ENCODE results near the gene NLRC5. TPM values are rescaled to one million over a fixed set of nuclear protein-coding genes. Genes with fewer than 3 reads are reported as not detected.
A peak's percentile ranks its signal among the peaks of the same experiment; 100 is the strongest.
"Not testable (repeated sequence)": the region's sequence is repeated elsewhere in the genome, so short reads cannot be mapped to it uniquely, and the experiment has no call there.

Gene NLRC5
- total RNA-seq, 4 donors from 2014 or later, result 47.6 to 314 (median 80.8) TPM

- peak in 1 of 6 experiments; percentile 13 for TF ChIP-seq CTCF (IDR thresholded peaks at IDR 0.05)
- H3K9me3 ChIP-seq, DNase-seq: not testable (repeated sequence)
Measured at GRCh38 chr16:57109259-57110105, 120.1 kb downstream of the NLRC5 start.

GRCh38 chr16:57110937-57111336, 121.6 kb downstream of the NLRC5 start:
- Histone ChIP-seq H3K27me3 (no peaks in the 10 kb centered on the region), H3K4me3 (no peak overlapping the region), H3K4me1 (peaks cover 0 to 10% (median 0%) of the 10 kb centered on the region in 4 donors), H3K9me3 (no peaks in the 10 kb centered on the region), H3K36me3 (peaks cover 0 to 10% (median 0%) of the 10 kb centered on the region in 3 donors), H3K27ac (no peak overlapping the region)
- no peak for TF ChIP-seq POLR2A (IDR thresholded peaks at IDR 0.05)
- TF ChIP-seq CTCF (IDR thresholded peaks at IDR 0.05), result no peak
- no peak for DNase-seq

More at GRCh38 chr16:57109259-57110105, 120.1 kb downstream of the NLRC5 start:
- H3K36me3 ChIP-seq, H3K4me1 ChIP-seq, H3K4me3 ChIP-seq, H3K27ac ChIP-seq, H3K27me3 ChIP-seq: not testable (repeated sequence)

- TF ChIP-seq CTCF (IDR thresholded peaks at IDR 0.05) (no peak), POLR2A (IDR thresholded peaks at IDR 0.05) (no peak)
- H3K4me1 ChIP-seq, result peaks cover 0 to 8% (median 0%) of the 10 kb centered on the region in 4 donors
- peaks cover 0 to 10% (median 0%) of the 10 kb centered on the region in 3 donors for H3K36me3 ChIP-seq
- H3K27me3 ChIP-seq, result no peaks in the 10 kb centered on the region
- no peak for DNase-seq
- H3K27ac ChIP-seq, result no peak overlapping the region
- no peaks in the 10 kb centered on the region for H3K9me3 ChIP-seq
- H3K4me3 ChIP-seq, result no peak overlapping the region
Measured at GRCh38 chr16:57111420-57111819, 122.1 kb downstream of the NLRC5 start.

- H3K9me3 ChIP-seq, result no peaks in the 10 kb centered on the region
- H3K4me3 ChIP-seq, result no peak overlapping the region
- no peak overlapping the region for H3K27ac ChIP-seq
- TF ChIP-seq CTCF (IDR thresholded peaks at IDR 0.05) (no peak), POLR2A (IDR thresholded peaks at IDR 0.05) (no peak)
- peaks cover 0 to 8% (median 0%) of the 10 kb centered on the region in 4 donors for H3K4me1 ChIP-seq
- H3K27me3 ChIP-seq, result no peaks in the 10 kb centered on the region
- peaks cover 0 to 20% (median 0%) of the 10 kb centered on the region in 3 donors for H3K36me3 ChIP-seq
- DNase-seq, result no peak
Measured at GRCh38 chr16:57112403-57113041, 123.2 kb downstream of the NLRC5 start.

- H3K36me3 ChIP-seq, result peaks cover 0 to 24% (median 0%) of the 10 kb centered on the region in 3 donors
- TF ChIP-seq POLR2A (IDR thresholded peaks at IDR 0.05), result no peak
- H3K27ac ChIP-seq, result no peak overlapping the region
Measured at GRCh38 chr16:57113042-57113453, 123.7 kb downstream of the NLRC5 start.

GRCh38 chr16:57113664-57114063, 124.3 kb downstream of the NLRC5 start:
- DNase-seq, result no peak
- no peaks in the 10 kb centered on the region for H3K9me3 ChIP-seq
- no peaks in the 10 kb centered on the region for H3K27me3 ChIP-seq
- TF ChIP-seq CTCF (IDR thresholded peaks at IDR 0.05) (no peak), POLR2A (IDR thresholded peaks at IDR 0.05) (no peak)
- H3K27ac ChIP-seq, result no peak overlapping the region
- H3K4me1 ChIP-seq, result peaks cover 0 to 8% (median 0%) of the 10 kb centered on the region in 4 donors
- H3K4me3 ChIP-seq, result no peak overlapping the region
- H3K36me3 ChIP-seq, result peaks cover 0 to 26% (median 0%) of the 10 kb centered on the region in 3 donors

More at GRCh38 chr16:57113042-57113453, 123.7 kb downstream of the NLRC5 start:
- Histone ChIP-seq H3K9me3 (no peaks in the 10 kb centered on the region), H3K4me3 (no peak overlapping the region), H3K27me3 (no peaks in the 10 kb centered on the region), H3K4me1 (peaks cover 0 to 8% (median 0%) of the 10 kb centered on the region in 4 donors)
- no peak for DNase-seq

Data from Peyer's patch (tissue), 4 donors.